DND-41 (cell line): Measurements from ENCODE around the gene GRIK4.

Experiments used
- CTCF ChIP-seq: IDR thresholded peaks from 2 replicates; pipeline ENCODE4 v1.5.1; 2012; ENCODE audit warnings: borderline replicate concordance, low read length, moderate library complexity, mild to moderate bottlenecking; ENCODE audit not compliant: poor library complexity, severe bottlenecking; ENCODE audit errors: extremely low read depth
- EZH2 ChIP-seq: IDR thresholded peaks from 3 replicates; pipeline ENCODE4 v1.6.1; 2012; ENCODE audit warnings: borderline replicate concordance, low read depth, mild to moderate bottlenecking, moderate library complexity, low read length, inconsistent platforms; ENCODE audit not compliant: severe bottlenecking

DNA sequence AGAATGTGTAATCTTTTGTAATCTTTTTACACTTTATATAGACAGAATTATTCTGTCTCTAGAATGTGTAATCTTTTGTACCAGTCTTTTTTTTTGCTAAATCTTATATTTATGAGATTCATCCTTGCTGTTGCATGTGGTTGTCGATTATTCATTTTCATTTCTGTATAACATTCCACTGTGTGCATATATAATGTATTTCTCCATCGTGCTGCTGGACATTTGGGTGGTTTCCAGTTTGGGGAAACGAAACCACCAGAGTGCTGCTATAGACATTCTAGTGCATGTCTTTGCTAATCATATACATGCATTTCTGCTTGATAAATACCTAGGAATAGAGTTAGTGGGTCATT, 146.5 kb downstream of the GRIK4 start:
- TF ChIP-seq CTCF (no peak), EZH2 (no peak)
